NOMO-1 (cell line): ENCODE results near the gene C1orf174.

Experiments used
- DNase-seq, 2 experiments: peaks; one replicate each; lab custom pipeline; 2025; ENCODE audit not compliant: unreplicated experiment in 2 of 2; lab: John Stamatoyannopoulos, UW

Gene C1orf174

GRCh38 chr1:3879099-3879498 is 21.0 kb downstream of the C1orf174 start:
- DNase-seq, result no peak

- no peak for DNase-seq
Measured at GRCh38 chr1:3876716-3877115, 23.4 kb downstream of the C1orf174 start.

- DNase-seq, result no peak
Measured at GRCh38 chr1:3874736-3875135, 25.3 kb downstream of the C1orf174 start.

GRCh38 chr1:3872546-3872945 is 27.5 kb downstream of the C1orf174 start:
- DNase-seq, result no peak

GRCh38 chr1:3871451-3871805 is 28.6 kb downstream of the C1orf174 start:
- DNase-seq, result no peak

- no peak for DNase-seq
Measured at GRCh38 chr1:3869751-3870301, 30.2 kb downstream of the C1orf174 start.

- no peak for DNase-seq
Measured at GRCh38 chr1:3868464-3869006, 31.5 kb downstream of the C1orf174 start.

GRCh38 chr1:3865606-3866160 is 34.4 kb downstream of the C1orf174 start:
- DNase-seq, result no peak

- no peak for DNase-seq
Measured at GRCh38 chr1:3864884-3865283, 35.2 kb downstream of the C1orf174 start.

- DNase-seq, result no peak
Measured at GRCh38 chr1:3863231-3863935, 36.7 kb downstream of the C1orf174 start.

GRCh38 chr1:3858231-3858981 is 41.7 kb downstream of the C1orf174 start:
- no peak for DNase-seq

- no peak for DNase-seq
Measured at GRCh38 chr1:3857791-3858129, 42.3 kb downstream of the C1orf174 start.

- peak; percentile 78 to 86 for DNase-seq
Measured at GRCh38 chr1:3856923-3857790, 42.9 kb downstream of the C1orf174 start, which contains the start of the genes CEP104 and DFFB. Gene CEP104 (minus strand): TSS chr1:3857211. CDS start chr1:3852407, 4,804 bp downstream. Gene DFFB (plus strand): TSS chr1:3857476. CDS start chr1:3857604, 128 bp downstream.

GRCh38 chr1:3852711-3853485 is 47.2 kb downstream of the C1orf174 start:
- no peak for DNase-seq

GRCh38 chr1:3852091-3852490 is 48.0 kb downstream of the C1orf174 start:
- no peak for DNase-seq

- DNase-seq, result no peak
Measured at GRCh38 chr1:3851292-3851691, 48.8 kb downstream of the C1orf174 start.

- no peak for DNase-seq
Measured at GRCh38 chr1:3850857-3851256, 49.2 kb downstream of the C1orf174 start.

GRCh38 chr1:3847081-3847480 is 53.0 kb downstream of the C1orf174 start:
- no peak for DNase-seq

GRCh38 chr1:3846541-3846940 is 53.5 kb downstream of the C1orf174 start:
- no peak for DNase-seq

GRCh38 chr1:3842912-3843311 is 57.2 kb downstream of the C1orf174 start:
- DNase-seq, result peak in 1 of 2 experiments; percentile 26
